LNCAP (cell line): ENCODE data around the gene TMTC2.

ENCODE experiments used
- CTCF ChIP-seq: fragments of 450-650 bp; IDR thresholded peaks from 2 replicates; pipeline ENCODE4 v1.5.1; 2017; ENCODE audit warnings: mild to moderate bottlenecking

The TMTC2 gene

GRCh38 chr12:83057436-83057835, 370.7 kb downstream of the TMTC2 start:
- no peak for TF ChIP-seq CTCF

GRCh38 chr12:83059107-83059506, 372.4 kb downstream of the TMTC2 start:
- no peak for TF ChIP-seq CTCF

GRCh38 chr12:83065562-83065961, 378.9 kb downstream of the TMTC2 start:
- no peak for TF ChIP-seq CTCF

GRCh38 chr12:83067981-83068380, 381.3 kb downstream of the TMTC2 start:
- TF ChIP-seq CTCF, result no peak

GRCh38 chr12:83074358-83074894, 387.7 kb downstream of the TMTC2 start:
- no peak for TF ChIP-seq CTCF

GRCh38 chr12:83075471-83075870, 388.8 kb downstream of the TMTC2 start:
- no peak for TF ChIP-seq CTCF

- no peak for TF ChIP-seq CTCF
Observed at GRCh38 chr12:83077041-83077440, 390.3 kb downstream of the TMTC2 start.

- no peak for TF ChIP-seq CTCF
Observed at GRCh38 chr12:83082690-83083276, 396.1 kb downstream of the TMTC2 start.
